Limb (tissue), 2 donors: ENCODE results near the gene UPK2.
"Not testable (repeated sequence)": the region's sequence is repeated elsewhere in the genome, so short reads cannot be mapped to it uniquely, and the experiment has no call there.

Experiments used
- DNase-seq, 2 donors: peaks; one replicate each; pipeline ENCODE4 v3.0.0-alpha.2; 2016; ENCODE audit errors: extremely low spot score in 2 of 2

UPK2 gene

DNA sequence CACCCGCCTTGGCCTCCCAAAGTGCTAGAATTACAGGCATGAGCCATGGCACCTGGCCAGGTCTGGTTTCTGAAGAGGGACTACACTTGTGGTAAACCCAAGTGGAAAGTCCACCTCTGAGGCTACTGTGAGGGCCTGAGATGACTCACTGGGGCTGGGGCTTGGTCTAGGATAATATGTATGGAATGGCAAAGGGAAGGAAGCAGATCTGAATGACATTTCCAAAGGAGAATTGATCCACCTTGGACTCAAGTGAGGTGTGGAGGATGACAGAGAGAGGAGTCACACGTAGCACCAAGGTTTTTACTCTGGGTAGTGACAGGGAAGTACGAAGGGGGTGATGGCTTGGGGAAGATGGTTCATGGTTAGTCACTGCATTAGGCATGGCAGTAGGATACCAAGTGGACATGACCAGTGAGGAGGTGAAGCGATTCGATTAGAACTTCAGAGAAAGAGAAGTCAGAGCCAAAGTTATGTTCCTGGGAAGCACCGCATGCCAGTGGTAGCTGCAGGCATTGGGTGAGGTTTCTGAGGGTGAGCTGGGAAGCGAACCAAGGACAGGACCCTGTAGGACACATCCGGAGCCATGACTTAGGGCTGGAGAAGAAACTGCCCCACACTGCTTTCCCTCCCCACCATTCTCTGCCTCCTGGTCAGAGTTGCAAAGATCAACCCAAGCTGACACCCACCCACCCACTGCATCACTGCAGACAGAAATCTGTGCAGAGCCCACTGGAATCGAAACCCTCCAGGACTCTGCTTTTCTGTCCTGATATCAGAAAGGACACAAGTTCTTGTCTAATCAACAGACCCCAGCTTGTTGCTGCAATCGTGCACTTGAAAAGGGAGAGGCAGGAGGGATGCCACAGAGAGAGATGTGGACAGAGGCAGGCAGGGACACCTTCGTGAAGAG lies 17.4 kb upstream of the UPK2 start:
- no peak for DNase-seq

DNA sequence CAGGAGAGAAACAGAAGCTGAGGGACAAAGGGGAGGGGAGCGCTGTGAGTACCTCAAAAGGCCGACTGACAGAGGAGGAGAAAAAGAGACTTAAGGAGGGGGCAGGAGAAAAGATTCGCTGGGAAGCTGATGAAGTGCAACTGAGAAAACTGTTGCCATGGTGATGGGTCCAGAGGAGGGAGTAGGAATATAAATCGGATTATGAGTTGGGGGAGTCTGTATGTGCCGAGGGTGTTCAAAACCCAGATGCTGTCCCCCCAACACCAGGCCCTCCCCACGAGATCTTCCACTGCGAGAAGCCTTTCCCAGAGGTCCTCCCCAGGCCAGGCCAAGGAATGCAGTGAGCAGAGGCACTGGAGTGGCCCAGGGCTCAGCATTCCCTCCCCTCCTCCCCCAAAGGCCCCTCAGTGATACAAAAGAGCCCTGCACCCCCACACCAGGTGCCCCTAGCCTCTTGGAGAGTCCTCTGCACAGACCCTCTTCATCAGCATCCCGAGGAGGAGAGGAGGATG lies 16.6 kb upstream of the UPK2 start:
- DNase-seq = no peak

DNA sequence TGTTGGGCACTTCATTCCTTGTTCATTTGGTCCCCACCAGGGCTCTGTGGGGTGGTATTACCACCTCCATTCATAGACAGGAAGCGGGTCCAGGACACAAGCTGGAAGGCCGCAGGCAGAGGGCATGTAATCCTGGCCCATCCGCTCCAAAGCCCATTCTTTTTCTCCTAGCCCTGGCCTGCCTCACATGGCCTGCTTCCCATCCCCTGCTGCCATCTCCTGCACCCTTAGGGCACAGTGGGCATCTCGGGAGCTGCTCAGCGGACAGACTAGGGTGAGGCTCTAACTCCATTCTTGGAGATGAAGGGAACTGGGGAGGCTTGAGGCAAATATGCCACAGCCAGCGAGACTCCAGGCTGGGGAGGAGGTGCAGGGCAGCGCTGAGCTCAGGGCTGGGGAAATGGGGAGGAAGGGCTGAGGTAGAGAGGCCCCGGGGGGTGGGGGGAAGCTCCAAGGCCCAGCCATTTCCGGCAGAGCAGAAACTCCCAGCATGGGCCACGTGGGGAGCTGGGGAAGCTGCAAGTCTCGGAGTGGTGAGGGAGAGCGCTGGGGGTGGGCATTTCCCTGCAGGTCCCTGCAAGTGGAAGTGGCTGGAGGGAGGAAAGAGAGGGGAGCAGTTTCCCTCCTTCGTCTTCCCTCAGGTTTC lies 16.0 kb upstream of the UPK2 start:
- DNase-seq = peak in 1 of 2 donors; percentile 63

DNA sequence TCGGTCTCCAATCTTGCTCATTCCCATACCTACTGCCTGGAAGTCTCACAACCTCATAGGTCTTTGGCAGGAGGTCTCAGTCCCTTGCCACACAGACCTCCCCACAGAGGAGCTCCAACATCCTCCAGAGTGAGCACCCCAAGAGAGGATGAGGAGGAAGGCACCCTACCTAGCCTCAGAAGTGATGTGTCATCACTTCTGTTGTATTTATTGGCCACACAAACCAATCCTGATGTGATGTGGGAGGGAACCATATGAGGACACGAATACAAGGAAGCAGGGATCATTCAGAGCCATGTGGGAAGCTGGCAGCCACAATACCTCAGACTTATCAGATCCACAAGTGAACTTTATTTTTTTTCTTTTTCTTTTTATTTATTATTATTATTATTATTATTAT lies 9.0 kb upstream of the UPK2 start:
- DNase-seq = no peak

DNA sequence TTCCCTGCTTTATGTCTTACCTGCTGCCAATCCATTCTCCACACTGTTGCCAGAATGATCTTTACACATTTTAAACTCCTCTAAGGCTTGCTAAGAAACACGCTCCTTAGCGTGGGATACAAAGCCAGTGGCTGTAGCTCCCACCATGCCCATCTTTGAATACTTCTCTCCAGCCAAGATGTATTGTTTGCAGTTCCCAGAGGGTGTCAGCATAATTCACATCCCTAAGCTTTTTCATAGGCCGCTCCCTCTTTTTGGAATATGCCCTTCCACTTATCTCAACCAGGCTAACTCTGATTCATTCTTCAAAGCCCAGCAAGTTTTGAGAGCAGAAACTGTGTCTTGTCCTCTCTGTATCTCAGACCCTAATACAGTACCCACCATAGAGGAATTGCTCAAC lies 8.1 kb upstream of the UPK2 start:
- DNase-seq = no peak

DNA sequence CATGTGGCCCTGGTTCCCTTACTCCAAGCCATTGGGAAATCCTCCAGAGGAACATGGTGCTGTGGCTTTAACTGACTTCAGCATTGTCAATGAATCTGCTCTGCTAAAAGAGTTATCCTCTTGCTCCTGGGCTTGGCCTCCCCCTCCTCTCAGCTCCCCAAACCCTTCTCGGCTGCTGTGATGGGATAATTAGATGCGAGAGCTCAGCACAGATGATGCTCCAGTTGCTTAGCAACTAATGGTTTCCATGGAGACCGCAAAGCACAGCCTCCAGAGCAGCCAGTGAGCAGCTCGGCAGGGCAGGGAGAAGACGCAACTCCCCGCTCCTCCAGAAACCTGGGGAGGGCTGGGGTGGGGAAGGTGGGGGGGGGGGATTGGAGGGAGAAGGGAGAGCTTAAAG lies 2.8 kb upstream of the UPK2 start:
- peak in 1 of 2 donors; percentile 74 for DNase-seq

DNA sequence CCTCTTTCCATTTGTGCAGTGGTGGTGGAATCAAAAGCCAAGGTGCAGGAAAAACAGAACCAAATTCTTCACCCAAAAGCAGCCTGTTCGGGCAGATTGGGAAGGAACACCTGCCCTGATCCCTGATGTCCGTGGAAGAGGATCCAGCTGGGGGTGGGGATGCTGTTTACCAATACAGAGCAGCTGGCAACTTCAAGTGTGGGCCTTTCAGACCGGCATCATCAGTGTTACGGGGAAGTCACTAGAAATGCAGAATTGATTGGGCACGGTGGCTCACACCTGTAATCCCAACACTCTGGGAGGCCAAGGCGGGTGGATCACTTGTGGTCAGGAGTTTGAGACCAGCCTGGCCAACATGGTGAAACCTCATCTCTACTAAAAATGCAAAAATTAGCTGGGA lies 2.1 kb upstream of the UPK2 start:
- DNase-seq = not testable (repeated sequence)

DNA sequence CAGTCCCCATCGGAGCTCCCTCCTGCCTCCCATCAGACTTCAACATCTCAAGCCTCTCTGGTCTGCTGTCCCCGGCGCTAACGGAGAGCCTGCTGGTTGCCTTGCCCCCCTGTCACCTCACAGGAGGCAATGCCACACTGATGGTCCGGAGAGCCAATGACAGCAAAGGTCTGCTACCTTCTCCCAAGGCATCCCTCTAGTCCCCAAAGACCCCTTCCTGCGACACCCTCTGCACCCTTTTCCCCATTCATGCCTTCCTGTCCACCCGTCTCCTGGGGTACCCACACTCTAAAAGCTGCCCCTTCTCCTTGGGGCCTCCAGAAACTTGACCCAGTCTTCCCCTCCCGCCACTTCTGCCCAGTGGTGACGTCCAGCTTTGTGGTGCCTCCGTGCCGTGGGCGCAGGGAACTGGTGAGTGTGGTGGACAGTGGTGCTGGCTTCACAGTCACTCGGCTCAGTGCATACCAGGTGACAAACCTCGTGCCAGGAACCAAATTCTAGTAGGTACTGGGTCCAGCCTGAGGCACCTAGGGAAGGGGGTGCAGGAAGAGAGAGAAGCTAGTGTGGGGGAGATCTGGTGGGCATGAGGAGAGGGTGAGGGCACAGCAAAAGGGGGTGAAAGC lies 860 bp downstream of the UPK2 start:
- no peak for DNase-seq

DNA sequence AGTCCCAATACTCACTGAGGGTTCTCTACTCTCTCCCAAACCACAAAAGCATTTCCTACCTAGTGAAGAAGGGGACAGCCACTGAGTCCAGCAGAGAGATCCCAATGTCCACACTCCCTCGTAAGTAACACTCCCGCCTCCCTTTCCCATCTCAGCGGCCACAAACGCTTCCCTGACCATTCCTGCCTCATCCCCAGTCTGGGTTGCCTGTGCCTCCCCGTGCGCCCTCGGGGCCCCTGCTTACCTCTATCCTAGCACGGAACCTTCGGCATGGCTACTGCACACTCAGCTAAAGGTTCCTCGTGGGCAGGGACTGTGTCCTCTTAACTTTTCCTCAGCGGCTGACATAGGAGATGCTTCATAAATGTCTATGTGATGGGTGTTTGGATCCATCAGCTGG lies 1.5 kb downstream of the UPK2 start:
- DNase-seq = no peak

DNA sequence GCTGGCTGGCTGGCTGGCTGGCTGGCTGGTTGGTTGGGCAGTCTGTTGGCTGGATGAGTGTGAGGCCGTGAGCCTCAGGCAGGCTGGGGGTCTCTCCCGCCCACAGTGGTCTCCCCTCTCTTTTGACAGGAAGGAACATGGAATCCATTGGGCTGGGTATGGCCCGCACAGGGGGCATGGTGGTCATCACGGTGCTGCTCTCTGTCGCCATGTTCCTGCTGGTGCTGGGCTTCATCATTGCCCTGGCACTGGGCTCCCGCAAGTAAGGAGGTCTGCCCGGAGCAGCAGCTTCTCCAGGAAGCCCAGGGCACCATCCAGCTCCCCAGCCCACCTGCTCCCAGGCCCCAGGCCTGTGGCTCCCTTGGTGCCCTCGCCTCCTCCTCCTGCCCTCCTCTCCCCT lies 1.9 kb downstream of the UPK2 start:
- no peak for DNase-seq

DNA sequence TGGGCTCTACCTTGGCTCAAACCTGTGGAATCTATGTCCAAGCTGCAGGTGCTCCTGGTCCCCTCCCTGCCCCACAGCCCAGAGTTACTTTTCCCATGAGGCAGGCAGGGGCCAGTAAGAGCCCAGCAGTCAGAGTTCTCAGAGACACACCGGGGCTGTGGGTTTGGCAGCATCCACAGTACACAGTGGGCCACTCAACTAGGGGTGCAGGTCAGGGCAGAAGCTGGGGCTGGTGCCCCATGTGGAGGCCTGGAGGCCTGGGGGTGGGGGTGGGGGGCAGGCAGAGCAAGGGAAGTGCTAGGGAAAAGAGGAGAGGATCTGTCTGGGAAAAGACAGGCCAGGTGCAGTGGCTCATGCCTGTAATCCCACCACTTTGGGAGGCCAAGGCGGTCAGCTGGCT lies 2.5 kb downstream of the UPK2 start:
- DNase-seq = no peak

DNA sequence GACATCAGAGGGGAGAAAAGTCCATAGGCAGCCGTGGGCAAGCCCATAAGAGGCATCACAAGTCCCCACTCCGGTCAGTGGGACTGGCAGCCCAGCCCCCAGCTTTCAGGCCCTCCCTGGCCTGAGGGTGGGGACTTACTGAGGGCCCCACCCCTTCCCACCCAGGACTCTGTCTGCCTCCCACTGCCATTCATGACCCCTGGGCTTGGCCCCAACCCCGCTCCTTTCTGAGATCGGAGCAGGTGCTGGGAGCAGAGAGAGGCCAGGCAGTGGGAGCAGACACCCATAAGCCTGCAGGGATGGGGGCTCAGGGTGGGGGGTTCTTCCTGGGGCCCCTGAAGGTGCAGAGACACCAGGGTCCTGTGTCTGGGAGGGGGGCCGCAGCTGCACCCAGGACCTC lies 5.1 kb downstream of the UPK2 start:
- DNase-seq = no peak

DNA sequence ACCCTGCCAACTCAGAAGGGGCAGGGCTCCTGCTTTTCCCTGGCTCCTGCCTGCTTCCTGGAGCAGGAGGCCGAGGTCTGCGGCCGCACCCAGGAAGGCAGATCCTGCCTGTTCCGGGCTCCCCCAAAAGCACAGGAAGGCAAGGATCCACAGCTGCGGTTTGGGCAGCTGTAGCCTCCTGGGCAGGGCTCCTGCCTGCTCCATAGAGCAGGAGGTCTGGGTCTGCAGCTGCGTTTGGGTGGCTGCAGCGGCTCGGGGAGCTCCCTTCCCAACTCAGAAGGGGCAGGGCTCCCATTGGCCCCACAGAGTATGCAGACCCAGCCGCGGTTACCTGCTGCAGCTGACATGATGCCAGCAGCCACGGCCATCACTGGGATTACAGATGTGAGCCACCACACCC lies 5.5 kb downstream of the UPK2 start:
- DNase-seq = no peak

DNA sequence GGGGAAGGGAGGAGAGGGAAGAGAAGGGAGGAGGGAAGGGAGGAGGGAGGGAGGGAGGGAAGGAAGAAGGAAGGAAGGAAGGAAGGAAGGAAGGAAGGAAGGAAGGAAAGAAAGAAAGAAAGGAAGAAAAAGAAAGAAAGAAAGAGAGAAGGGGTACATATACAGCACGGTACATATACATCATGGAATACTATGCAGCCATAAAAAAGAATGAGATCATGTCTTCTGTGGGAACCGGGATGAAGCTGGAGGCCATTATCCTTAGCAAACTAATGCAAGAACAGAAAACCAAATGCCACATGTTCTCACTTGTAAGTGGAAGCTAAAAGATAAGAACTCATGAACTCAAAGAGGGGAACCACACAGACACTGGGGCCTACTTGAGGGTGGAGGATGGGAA lies 13.4 kb downstream of the UPK2 start:
- not testable (repeated sequence) for DNase-seq

DNA sequence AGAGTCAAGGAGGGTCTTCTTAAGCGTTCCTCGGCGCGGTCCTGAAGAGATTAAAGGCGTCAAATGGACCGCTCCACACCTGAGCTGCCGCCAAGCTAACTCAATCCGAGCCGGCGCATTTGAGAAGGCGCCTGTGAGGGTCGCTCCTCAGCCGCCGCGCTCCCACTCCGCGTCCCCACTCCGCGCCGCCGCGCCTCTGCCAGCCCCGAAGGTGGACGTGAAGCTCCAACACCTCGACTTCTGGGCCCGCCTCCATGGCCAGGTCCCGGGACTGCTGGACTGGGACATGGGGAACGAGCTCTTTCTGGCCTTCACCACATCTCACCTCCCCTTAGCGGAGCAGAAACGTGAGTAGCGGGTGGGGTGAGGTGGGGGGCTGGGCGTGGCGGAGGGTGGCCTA lies 15.5 kb downstream of the UPK2 start, which contains the start of gene FOXR1:
Gene FOXR1 (plus strand): TSS at position 116 of the 400 bp plus-strand sequence. CDS start 171 bp downstream, at position 287.
- no peak for DNase-seq

DNA sequence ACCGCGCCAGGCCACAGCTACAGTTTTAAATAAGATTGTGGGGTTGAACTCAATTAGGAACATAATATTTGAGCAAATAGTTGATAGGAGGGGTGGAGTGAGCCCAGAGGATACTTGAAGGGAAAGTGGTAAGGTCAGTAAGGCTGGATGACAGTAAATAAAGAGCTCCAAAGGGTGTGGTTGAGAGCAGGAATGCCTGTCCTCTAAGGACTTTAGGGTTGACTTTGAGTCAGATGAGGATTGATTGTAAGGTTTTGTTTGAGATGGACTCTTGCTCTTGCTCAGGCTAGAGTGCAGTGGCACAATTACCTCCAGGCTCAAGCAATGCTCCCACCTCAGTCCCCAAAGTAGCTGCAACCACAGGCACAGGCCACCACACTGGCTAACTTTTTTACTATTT lies 17.9 kb downstream of the UPK2 start:
- no peak for DNase-seq

DNA sequence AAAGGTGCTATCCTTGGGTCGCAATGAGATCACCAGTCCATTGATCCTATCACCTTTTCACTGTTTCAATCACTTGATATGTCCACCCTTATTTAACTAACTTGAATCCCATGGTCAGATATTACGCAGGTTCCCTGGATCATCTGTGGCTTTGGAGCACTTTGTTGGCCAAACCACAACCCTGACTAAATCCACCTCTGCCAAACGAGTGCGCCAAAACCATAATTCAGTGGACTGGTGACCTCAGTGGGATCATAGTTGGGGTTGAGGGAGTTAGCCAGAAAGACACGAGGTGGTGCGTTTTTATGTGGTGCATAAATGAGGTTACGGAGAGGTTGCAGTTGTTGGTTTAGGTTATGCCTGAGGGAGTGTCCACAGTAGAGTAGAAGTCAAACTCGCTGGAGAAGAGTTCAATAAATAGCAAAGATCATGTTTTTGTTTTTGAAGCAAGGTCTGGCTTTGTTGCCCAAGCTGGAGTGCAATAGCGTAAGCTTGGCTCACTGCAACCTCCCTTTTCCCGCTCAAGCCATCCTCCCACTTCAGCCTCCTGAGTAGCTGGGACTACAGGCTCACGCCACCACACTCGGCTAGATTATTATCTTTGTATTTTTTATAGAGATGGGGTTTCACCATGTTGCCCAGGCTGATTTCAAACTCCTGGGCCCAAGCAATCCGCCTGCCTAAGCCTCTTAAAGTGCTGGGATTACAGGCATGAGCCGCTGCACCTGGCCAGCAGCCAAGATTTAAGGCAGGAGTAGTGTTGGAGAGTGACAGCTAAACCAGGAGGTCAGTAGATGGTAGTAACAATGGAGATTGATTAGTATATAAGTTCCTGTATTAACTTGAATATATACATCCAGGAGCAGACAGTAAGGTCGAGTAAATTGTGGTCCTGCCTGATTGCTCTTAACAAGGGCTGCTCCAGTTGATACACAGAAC lies 19.9 kb downstream of the UPK2 start:
- DNase-seq = no peak

DNA sequence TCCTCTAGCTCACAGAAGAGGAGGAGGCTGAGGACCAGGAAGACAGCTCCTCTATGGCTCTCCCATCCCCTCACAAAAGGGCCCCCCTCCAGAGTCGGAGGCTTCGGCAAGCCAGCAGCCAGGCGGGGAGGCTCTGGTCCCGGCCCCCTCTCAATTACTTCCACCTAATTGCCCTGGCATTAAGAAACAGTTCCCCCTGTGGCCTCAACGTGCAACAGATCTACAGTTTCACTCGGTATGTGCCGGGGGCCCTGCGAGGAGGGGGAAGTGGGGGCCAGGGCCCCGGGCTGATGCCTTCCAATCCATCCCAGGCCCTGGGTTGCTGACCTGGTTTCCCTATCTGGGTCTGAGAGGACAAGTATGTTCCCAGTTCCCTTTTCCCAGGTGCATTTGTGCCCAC lies 23.3 kb downstream of the UPK2 start:
- peak in 1 of 2 donors; percentile 33 for DNase-seq

DNA sequence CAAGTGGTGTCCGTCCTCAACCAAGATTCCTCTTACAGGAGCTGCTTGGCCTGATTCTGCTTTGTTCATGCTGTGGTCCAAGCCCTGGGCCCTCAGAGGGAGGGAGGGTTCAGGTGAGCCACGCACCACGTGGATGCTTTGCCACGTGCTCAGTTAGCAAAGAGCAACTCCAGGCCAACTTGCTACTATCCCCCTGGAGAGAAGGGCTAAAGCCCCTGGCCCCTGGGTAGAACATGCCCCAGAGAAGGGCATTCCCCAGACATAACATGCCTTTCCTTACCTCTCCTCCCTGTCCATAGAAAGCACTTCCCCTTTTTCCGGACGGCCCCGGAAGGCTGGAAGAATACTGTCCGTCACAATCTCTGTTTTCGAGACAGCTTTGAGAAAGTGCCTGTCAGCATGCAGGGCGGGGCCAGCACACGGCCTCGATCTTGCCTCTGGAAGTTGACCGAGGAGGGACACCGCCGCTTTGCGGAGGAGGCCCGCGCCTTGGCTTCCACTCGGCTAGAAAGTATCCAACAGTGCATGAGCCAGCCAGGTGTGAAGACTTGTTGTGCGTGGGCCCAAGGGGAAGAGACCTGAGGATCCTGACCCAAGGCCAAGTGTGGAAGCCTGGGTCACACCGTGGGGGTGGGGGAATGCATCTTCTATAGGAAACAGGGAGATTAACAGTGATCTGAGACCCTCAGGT lies 24.2 kb downstream of the UPK2 start:
- peak in 1 of 2 donors; percentile 35 for DNase-seq

DNA sequence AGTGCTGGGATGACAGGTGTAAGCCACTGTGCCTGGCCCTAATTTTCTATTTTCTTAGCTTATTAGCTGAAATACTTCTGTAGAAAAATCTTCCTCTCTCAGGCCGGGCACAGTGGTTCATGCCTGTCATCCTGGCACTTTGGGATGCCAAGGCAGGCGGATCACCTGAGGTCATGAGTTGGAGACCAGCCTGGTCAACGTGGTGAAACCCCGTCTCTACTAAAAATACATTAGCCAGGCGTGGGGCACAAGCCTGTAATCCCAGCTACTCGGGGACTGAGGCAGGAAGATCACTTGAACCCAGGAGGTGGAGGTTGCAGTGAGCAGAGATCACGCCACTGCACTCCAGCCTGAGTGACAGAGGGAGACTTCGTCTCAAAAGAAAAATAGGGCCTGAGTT lies 28.2 kb downstream of the UPK2 start:
- not testable (repeated sequence) for DNase-seq
